ENCODE results near the gene BTBD16.

DNA sequence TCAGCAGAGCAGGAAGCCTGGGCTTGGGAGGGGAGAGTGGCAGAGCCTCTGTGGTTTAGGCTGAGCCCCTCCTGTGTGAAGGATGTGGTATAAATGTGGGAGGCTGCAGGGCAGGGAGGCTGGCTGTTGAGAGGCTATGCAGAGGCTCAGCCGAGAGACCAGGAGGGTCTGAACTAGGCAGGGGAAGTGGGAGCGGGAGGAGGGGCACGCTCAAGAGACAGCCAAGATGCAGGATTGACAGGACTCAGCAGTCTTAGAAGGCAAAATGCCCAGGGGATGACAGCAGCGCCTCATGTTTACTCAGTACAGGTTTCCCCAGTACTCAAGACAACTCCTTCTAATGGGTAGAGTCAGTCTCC, 24.3 kb downstream of the BTBD16 start:
- TF ChIP-seq, protein P1, sequence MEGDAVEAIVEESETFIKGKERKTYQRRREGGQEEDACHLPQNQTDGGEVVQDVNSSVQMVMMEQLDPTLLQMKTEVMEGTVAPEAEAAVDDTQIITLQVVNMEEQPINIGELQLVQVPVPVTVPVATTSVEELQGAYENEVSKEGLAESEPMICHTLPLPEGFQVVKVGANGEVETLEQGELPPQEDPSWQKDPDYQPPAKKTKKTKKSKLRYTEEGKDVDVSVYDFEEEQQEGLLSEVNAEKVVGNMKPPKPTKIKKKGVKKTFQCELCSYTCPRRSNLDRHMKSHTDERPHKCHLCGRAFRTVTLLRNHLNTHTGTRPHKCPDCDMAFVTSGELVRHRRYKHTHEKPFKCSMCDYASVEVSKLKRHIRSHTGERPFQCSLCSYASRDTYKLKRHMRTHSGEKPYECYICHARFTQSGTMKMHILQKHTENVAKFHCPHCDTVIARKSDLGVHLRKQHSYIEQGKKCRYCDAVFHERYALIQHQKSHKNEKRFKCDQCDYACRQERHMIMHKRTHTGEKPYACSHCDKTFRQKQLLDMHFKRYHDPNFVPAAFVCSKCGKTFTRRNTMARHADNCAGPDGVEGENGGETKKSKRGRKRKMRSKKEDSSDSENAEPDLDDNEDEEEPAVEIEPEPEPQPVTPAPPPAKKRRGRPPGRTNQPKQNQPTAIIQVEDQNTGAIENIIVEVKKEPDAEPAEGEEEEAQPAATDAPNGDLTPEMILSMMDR (IDR thresholded peaks at IDR 0.05; ENCODE audit: poor library complexity): no peak
- TF ChIP-seq EZH2 (IDR thresholded peaks at IDR 0.05; ENCODE audit: borderline replicate concordance) (no peak), EZH2phosphoT487 (IDR thresholded peaks at IDR 0.05; ENCODE audit: low read depth, severe bottlenecking, unreplicated experiment) (no peak)
